Measurements from ENCODE around the gene LSS.

DNA sequence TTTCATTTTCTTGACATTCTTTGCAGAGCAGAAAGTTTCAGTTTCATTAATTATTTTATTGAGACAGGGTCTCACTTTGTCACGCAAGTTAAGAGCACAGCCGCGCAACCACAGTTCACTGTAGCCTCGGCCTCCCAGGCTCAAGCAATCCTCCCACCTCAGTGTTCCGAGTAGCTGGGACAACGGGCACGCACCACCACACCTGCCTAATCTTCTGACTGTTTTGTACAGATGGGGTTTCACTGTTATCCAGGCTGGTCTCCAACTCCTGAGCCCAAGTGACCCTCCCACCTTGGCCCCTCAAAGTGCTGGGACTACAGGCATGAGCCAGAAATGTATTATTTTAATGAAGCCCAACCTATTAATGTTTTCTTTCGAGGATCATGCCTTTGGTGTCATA, 41.3 kb downstream of the LSS start:
- TF ChIP-seq GATA2 (IDR thresholded peaks at IDR 0.05; ENCODE audit: low read depth, low read length) (no peak), GATA3 (IDR thresholded peaks at IDR 0.05; ENCODE audit: low read depth, low read length) (no peak)

All from SH-SY5Y (cell line).